ENCODE data around the gene B3GNT7. TPM values are rescaled to one million over a fixed set of nuclear protein-coding genes. Genes with fewer than 3 reads are reported as not detected.
A peak's percentile ranks its signal among the peaks of the same experiment; 100 is the strongest.

Gene B3GNT7
- total RNA-seq, 1 experiment from 2014 or later: 11.0 TPM

GRCh38 chr2:231425291-231425810 is 29.8 kb downstream of the B3GNT7 start:
- no peaks in the 10 kb centered on the region for H3F3A ChIP-seq (ENCODE audit: low read length, unreplicated experiment)
- ATAC-seq (no peak), DNase-seq (no peak)
- ChIA-PET CTCF (interaction anchor here (0.7 kb wide), 1 partner anchor 491 kb away, joined by 3 read pairs; no protein-coding TSS in a partner anchor), POLR2A (ENCODE audit: unreplicated experiment) (no interaction called here)
- no peaks in the 10 kb centered on the region for H3K27me3 ChIP-seq (ENCODE audit: low read length)
- no TSS peak for BruUV-seq (replicated peaks)
- TF ChIP-seq EZH2 (IDR thresholded peaks at IDR 0.05; ENCODE audit: low read length, unreplicated experiment) (no peak), EZH2phosphoT487 (IDR thresholded peaks at IDR 0.05; ENCODE audit: borderline replicate concordance, low read length) (no peak), CTCF (conservative IDR thresholded peaks at IDR 0.05; ENCODE audit: low read depth, low read length) (no peak)
- H3K79me2 ChIP-seq (ENCODE audit: low read length): no peaks in the 10 kb centered on the region
- no peak overlapping the region for H3K4me3 ChIP-seq (ENCODE audit: low read length)
- H3K36me3 ChIP-seq (ENCODE audit: low read depth, low read length): no peaks in the 10 kb centered on the region
- no peak overlapping the region for H2AFZ ChIP-seq (ENCODE audit: low read length)
- H4K20me1 ChIP-seq (ENCODE audit: low read length): no peaks in the 10 kb centered on the region
- H3K4me1 ChIP-seq (ENCODE audit: insufficient read depth, low read length): peaks cover 6% of the 10 kb centered on the region; the same call in 1 of the 2 replicates
- intact Hi-C loops (cut with micrococcal nuclease): no loop called here
- no peak overlapping the region for H3K4me2 ChIP-seq (ENCODE audit: low read length)
- no peak overlapping the region for H3K27ac ChIP-seq (ENCODE audit: low read length)
- no peaks in the 10 kb centered on the region for H3K9me2 ChIP-seq (replicated peaks; ENCODE audit: low read length)
- H3K9ac ChIP-seq (ENCODE audit: low read length): no peak overlapping the region
- no peaks in the 10 kb centered on the region for H3K9me3 ChIP-seq (ENCODE audit: low read length)

DNA sequence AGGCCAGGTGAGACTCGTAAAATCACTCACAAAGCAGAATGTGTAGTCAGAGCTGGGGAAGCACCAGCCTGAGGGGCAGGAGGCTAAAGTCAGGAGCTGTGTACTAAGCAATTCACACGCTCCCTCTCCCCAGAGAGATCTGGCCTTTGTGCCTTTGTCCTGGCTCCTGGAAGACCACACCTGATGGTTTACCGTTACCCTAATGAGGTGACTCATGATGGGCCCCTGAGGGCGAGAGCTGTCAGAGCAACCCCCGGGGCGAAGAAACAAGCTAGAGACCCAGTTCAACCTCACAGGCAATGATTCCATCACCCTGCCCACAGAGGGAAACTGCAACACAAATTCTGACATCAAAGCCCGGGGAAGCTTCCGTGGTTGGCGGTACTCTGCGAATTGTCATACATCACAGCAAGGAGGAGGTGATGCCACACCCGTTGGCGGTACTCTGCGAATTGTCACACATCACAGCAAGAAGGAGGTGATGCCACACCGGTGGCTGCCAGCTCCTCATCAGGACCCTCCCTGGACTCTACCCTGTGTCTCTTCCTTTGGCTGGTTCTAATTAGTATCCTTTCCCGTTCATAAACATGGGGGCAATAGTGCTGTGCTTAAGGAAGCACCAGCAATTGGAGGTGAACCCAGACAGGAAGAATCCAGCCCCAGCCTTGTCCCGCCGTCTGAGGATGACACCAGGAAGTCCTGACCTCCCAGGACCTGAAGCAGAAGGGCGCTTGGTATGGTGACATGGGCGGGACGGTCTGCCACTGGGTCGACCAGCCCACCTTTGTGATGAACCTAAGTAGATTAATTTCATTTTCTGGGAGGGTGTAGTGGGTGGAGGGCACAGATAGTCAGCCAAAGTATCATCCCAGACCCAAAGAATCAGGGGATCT is 30.5 kb downstream of the B3GNT7 start:
- no peaks in the 10 kb centered on the region for H3K9me2 ChIP-seq (replicated peaks; ENCODE audit: low read length)
- ChIA-PET CTCF (interaction anchor here (0.7 kb wide), 1 partner anchor 492 kb away, joined by 3 read pairs; no protein-coding TSS in a partner anchor), POLR2A (ENCODE audit: unreplicated experiment) (no interaction called here)
- no TSS peak for BruUV-seq (replicated peaks)
- H3K4me1 ChIP-seq (ENCODE audit: insufficient read depth, low read length): peaks cover 6% of the 10 kb centered on the region; the same call in 1 of the 2 replicates
- H3K9me3 ChIP-seq (ENCODE audit: low read length): no peaks in the 10 kb centered on the region
- ATAC-seq (no peak; the same call in 1 of the 2 replicates), DNase-seq (peak; percentile 34)
- H3K79me2 ChIP-seq (ENCODE audit: low read length): no peaks in the 10 kb centered on the region
- intact Hi-C loops (cut with micrococcal nuclease): no loop called here
- no peak overlapping the region for H3K4me2 ChIP-seq (ENCODE audit: low read length)
- H3K27ac ChIP-seq (ENCODE audit: low read length): no peak overlapping the region
- no peaks in the 10 kb centered on the region for H3K36me3 ChIP-seq (ENCODE audit: low read depth, low read length)
- no peak overlapping the region for H3K9ac ChIP-seq (ENCODE audit: low read length)
- no peak overlapping the region for H3K4me3 ChIP-seq (ENCODE audit: low read length)
- H4K20me1 ChIP-seq (ENCODE audit: low read length): no peaks in the 10 kb centered on the region
- H3K27me3 ChIP-seq (ENCODE audit: low read length): no peaks in the 10 kb centered on the region
- H3F3A ChIP-seq (ENCODE audit: low read length, unreplicated experiment): no peaks in the 10 kb centered on the region
- TF ChIP-seq EZH2phosphoT487 (IDR thresholded peaks at IDR 0.05; ENCODE audit: borderline replicate concordance, low read length) (no peak), EZH2 (IDR thresholded peaks at IDR 0.05; ENCODE audit: low read length, unreplicated experiment) (no peak), CTCF (conservative IDR thresholded peaks at IDR 0.05; ENCODE audit: low read depth, low read length) (no peak)
- no peak overlapping the region for H2AFZ ChIP-seq (ENCODE audit: low read length)

GRCh38 chr2:231427116-231427515 is 31.6 kb downstream of the B3GNT7 start:
- ATAC-seq (no peak), DNase-seq (no peak)
- Histone ChIP-seq H3K4me2 (ENCODE audit: low read length) (no peak overlapping the region), H3K9me3 (ENCODE audit: low read length) (no peaks in the 10 kb centered on the region), H4K20me1 (ENCODE audit: low read length) (no peaks in the 10 kb centered on the region), H3K27me3 (ENCODE audit: low read length) (no peaks in the 10 kb centered on the region), H3K27ac (ENCODE audit: low read length) (no peak overlapping the region), H3K4me3 (ENCODE audit: low read length) (no peak overlapping the region), H3F3A (ENCODE audit: low read length, unreplicated experiment) (no peaks in the 10 kb centered on the region), H3K9me2 (replicated peaks; ENCODE audit: low read length) (no peaks in the 10 kb centered on the region), H3K9ac (ENCODE audit: low read length) (no peak overlapping the region), H3K79me2 (ENCODE audit: low read length) (no peaks in the 10 kb centered on the region), H3K36me3 (ENCODE audit: low read depth, low read length) (no peaks in the 10 kb centered on the region), H2AFZ (ENCODE audit: low read length) (no peak overlapping the region), H3K4me1 (ENCODE audit: insufficient read depth, low read length) (peaks cover 6% of the 10 kb centered on the region; the same call in 1 of the 2 replicates)
- intact Hi-C loops (cut with micrococcal nuclease): no loop called here
- no peak for TF ChIP-seq CTCF (conservative IDR thresholded peaks at IDR 0.05; ENCODE audit: low read depth, low read length)
- no peak for TF ChIP-seq EZH2phosphoT487 (IDR thresholded peaks at IDR 0.05; ENCODE audit: borderline replicate concordance, low read length)
- no peak for TF ChIP-seq EZH2 (IDR thresholded peaks at IDR 0.05; ENCODE audit: low read length, unreplicated experiment)
- POLR2A ChIA-PET (ENCODE audit: unreplicated experiment): no interaction called here
- CTCF ChIA-PET: no interaction called here
- no TSS peak for BruUV-seq (replicated peaks)
